ENCODE data around the gene MTURN.
"Not testable (repeated sequence)": the region's sequence is repeated elsewhere in the genome, so short reads cannot be mapped to it uniquely, and the experiment has no call there.

MTURN gene

GRCh38 chr7:30185496-30185895 is 50.7 kb downstream of the MTURN start:
- TF ChIP-seq, protein P1, sequence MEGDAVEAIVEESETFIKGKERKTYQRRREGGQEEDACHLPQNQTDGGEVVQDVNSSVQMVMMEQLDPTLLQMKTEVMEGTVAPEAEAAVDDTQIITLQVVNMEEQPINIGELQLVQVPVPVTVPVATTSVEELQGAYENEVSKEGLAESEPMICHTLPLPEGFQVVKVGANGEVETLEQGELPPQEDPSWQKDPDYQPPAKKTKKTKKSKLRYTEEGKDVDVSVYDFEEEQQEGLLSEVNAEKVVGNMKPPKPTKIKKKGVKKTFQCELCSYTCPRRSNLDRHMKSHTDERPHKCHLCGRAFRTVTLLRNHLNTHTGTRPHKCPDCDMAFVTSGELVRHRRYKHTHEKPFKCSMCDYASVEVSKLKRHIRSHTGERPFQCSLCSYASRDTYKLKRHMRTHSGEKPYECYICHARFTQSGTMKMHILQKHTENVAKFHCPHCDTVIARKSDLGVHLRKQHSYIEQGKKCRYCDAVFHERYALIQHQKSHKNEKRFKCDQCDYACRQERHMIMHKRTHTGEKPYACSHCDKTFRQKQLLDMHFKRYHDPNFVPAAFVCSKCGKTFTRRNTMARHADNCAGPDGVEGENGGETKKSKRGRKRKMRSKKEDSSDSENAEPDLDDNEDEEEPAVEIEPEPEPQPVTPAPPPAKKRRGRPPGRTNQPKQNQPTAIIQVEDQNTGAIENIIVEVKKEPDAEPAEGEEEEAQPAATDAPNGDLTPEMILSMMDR (IDR thresholded peaks at IDR 0.05) = no peak
- H3K4me3 ChIP-seq (ENCODE audit: low read depth in 1 of 2, low read length in 1 of 2) = no peak overlapping the region
- H3K4me1 ChIP-seq (ENCODE audit: control insufficient read depth in 1 of 2, insufficient read depth in 1 of 2, low read depth in 1 of 2, low read length in 1 of 2) = no peaks in the 10 kb centered on the region

DNA sequence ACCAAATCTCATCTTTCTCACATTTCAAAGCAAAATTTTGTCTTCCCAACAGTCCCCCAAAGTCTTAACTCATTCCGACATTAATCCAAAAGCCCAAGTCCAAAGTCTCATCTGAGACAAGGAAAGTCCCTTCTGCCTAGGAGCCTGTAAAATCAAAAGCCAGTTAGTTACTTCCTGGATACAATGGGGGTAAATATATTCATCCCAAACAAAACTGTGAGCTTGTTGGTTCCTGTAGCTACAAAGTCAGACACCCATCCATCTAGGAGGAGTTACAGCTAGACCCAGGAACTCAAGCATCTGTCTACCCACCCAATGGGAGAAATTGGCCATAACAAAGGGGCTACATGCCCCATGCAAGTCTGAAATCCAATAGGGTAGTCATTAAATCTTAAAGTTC is 51.9 kb downstream of the MTURN start:
- H3K27me3 ChIP-seq = no peaks in the 10 kb centered on the region
- no peak overlapping the region for H3K4me3 ChIP-seq (ENCODE audit: low read depth in 1 of 2, low read length in 1 of 2)
- peaks cover 4% of the 10 kb centered on the region for H3K9me3 ChIP-seq
- TF ChIP-seq, protein P1 (IDR thresholded peaks at IDR 0.05) = no peak
- no peaks in the 10 kb centered on the region for H3K36me3 ChIP-seq
- no peaks in the 10 kb centered on the region for H3K4me1 ChIP-seq (ENCODE audit: control insufficient read depth in 1 of 2, insufficient read depth in 1 of 2, low read depth in 1 of 2, low read length in 1 of 2)
- H3K27ac ChIP-seq = no peak overlapping the region

More at GRCh38 chr7:30185496-30185895, 50.7 kb downstream of the MTURN start:
- H3K27ac ChIP-seq = no peak overlapping the region
- H3K36me3 ChIP-seq = no peaks in the 10 kb centered on the region
- no peaks in the 10 kb centered on the region for H3K27me3 ChIP-seq
- peaks cover 4% of the 10 kb centered on the region for H3K9me3 ChIP-seq

GRCh38 chr7:30187513-30187912 is 52.7 kb downstream of the MTURN start:
- Histone ChIP-seq H3K4me3 (ENCODE audit: low read depth in 1 of 2, low read length in 1 of 2) (no peak overlapping the region), H3K36me3 (no peaks in the 10 kb centered on the region), H3K9me3 (peaks cover 4% of the 10 kb centered on the region), H3K27ac (no peak overlapping the region), H3K27me3 (no peaks in the 10 kb centered on the region), H3K4me1 (ENCODE audit: control insufficient read depth in 1 of 2, insufficient read depth in 1 of 2, low read depth in 1 of 2, low read length in 1 of 2) (no peaks in the 10 kb centered on the region)
- TF ChIP-seq, protein P1 (IDR thresholded peaks at IDR 0.05) = no peak

DNA sequence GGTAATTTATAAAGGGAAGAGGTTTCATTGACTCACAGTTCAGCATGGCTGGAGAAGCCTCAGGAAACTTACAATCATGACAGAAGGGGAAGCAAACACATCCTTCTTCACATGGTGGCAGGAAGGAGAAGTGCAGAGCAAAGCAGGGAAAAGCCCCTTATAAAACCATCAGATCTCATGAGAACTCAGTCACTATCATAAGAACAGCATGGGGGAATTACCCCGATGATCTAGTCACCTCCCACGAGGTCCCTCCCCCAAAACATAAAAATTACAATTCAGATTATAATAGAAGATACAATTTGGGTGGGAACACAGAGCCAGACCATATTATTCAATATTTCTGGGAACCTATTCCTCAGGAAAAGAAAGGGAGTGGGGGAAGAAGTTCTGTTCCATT is 53.6 kb downstream of the MTURN start:
- H3K9me3 ChIP-seq; H3K4me1 ChIP-seq (ENCODE audit: control insufficient read depth in 1 of 2, insufficient read depth in 1 of 2, low read depth in 1 of 2, low read length in 1 of 2); H3K27ac ChIP-seq; H3K4me3 ChIP-seq (ENCODE audit: low read depth in 1 of 2, low read length in 1 of 2); H3K27me3 ChIP-seq; H3K36me3 ChIP-seq: not testable (repeated sequence)

DNA sequence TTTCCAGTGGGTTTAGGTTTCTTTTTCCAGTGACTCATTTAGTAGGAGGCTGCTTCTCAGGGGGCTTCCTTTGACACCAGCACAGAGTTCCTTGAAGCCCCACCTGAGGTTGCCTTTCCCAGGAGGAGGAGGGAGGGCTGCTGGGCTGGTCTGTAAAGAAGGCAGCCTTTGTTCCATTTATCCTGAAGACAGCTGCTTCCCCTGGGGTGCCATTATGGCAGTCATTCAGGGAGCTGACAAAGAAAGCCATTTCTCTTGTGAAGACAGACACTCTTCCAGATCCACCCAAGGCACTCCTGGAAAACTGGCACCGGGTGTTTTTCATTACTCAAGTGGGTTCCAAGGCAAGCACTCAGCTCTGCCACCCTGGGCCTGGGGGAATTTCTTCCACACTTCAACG is 54.0 kb downstream of the MTURN start:
- Histone ChIP-seq H3K27ac (no peak overlapping the region), H3K36me3 (no peaks in the 10 kb centered on the region), H3K4me1 (ENCODE audit: control insufficient read depth in 1 of 2, insufficient read depth in 1 of 2, low read depth in 1 of 2, low read length in 1 of 2) (no peaks in the 10 kb centered on the region), H3K9me3 (peaks cover 4% of the 10 kb centered on the region), H3K4me3 (ENCODE audit: low read depth in 1 of 2, low read length in 1 of 2) (no peak overlapping the region), H3K27me3 (no peaks in the 10 kb centered on the region)
- TF ChIP-seq, protein P1 (IDR thresholded peaks at IDR 0.05) = no peak

DNA sequence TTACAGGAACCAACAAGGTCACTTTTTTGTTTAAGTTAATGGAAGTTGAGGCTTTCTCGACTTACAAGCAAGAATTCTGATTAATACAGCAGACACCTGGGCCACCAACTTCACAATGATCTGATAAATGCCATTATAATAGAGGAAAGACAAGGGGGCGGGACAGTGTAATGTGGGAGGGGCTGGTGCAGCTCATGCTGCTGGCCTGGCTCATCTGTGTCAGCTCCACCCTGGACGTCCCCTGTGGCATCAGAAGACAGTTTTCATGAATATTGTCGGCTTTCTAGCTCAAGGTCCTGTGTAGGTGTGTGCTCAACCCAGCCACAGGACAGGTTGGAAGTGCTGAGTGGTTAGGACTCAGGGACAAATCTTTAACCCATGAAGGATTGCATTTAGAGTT is 57.0 kb downstream of the MTURN start:
- H3K4me1 ChIP-seq (ENCODE audit: control insufficient read depth in 1 of 2, insufficient read depth in 1 of 2, low read depth in 1 of 2, low read length in 1 of 2) = no peaks in the 10 kb centered on the region
- TF ChIP-seq, protein P1 (IDR thresholded peaks at IDR 0.05) = no peak
- no peaks in the 10 kb centered on the region for H3K36me3 ChIP-seq
- no peaks in the 10 kb centered on the region for H3K27me3 ChIP-seq
- peaks cover 5% of the 10 kb centered on the region for H3K9me3 ChIP-seq
- H3K4me3 ChIP-seq (ENCODE audit: low read depth in 1 of 2, low read length in 1 of 2) = no peak overlapping the region
- no peak overlapping the region for H3K27ac ChIP-seq

Data from neutrophil (primary cell).